WERI-Rb-1 (cell line): ENCODE data around the gene RARB.

Source experiments
- DNase-seq: peaks from one replicate; pipeline ENCODE4 v3.0.0-alpha.2; 2020
- H3K27ac ChIP-seq: fragments of 250-450 bp; sonication (Bioruptor Pico); 2 replicates; pipeline ENCODE4 v1.5.1; 2020; ENCODE audit warnings: mild to moderate bottlenecking, moderate library complexity
- H3K27me3 ChIP-seq: fragments of 250-450 bp; sonication (Bioruptor Pico); 2 replicates; pipeline ENCODE4 v1.5.1; 2021; ENCODE audit warnings: mild to moderate bottlenecking, low read depth, moderate library complexity; ENCODE audit not compliant: insufficient read depth, severe bottlenecking
- H3K36me3 ChIP-seq: fragments of 250-450 bp; sonication (Bioruptor Pico); 2 replicates; pipeline ENCODE4 v1.5.1; 2020; ENCODE audit warnings: mild to moderate bottlenecking, moderate library complexity
- H3K4me3 ChIP-seq: 2 replicates; pipeline ENCODE4 v1.5.1; 2011; ENCODE audit warnings: low read depth, mild to moderate bottlenecking, control low read depth, low read length
- H3K9me3 ChIP-seq: fragments of 250-450 bp; sonication (Bioruptor Pico); 2 replicates; pipeline ENCODE4 v1.5.1; 2021; ENCODE audit warnings: mild to moderate bottlenecking, moderate library complexity; ENCODE audit not compliant: severe bottlenecking
- CTCF ChIP-seq: IDR thresholded peaks from 2 replicates; pipeline ENCODE4 v1.5.1; 2011; ENCODE audit warnings: low read depth, mild to moderate bottlenecking, control low read depth, inconsistent platforms, low read length

The RARB gene

GRCh38 chr3:25385807-25386460 lies 42.1 kb upstream of the RARB start:
- Histone ChIP-seq H3K27ac (no peak overlapping the region), H3K4me3 (no peak overlapping the region), H3K9me3 (no peaks in the 10 kb centered on the region), H3K27me3 (no peaks in the 10 kb centered on the region), H3K36me3 (no peaks in the 10 kb centered on the region)
- no peak for TF ChIP-seq CTCF
- peak; percentile 33 for DNase-seq

- Histone ChIP-seq H3K4me3 (no peak overlapping the region), H3K9me3 (no peaks in the 10 kb centered on the region), H3K27me3 (no peaks in the 10 kb centered on the region), H3K27ac (no peak overlapping the region), H3K36me3 (no peaks in the 10 kb centered on the region)
- DNase-seq: no peak
- no peak for TF ChIP-seq CTCF
Measured at GRCh38 chr3:25386686-25387255, 41.3 kb upstream of the RARB start.

GRCh38 chr3:25390605-25391004 lies 37.5 kb upstream of the RARB start:
- DNase-seq: no peak
- no peak for TF ChIP-seq CTCF
- no peak overlapping the region for H3K4me3 ChIP-seq
- no peak overlapping the region for H3K27ac ChIP-seq
- H3K9me3 ChIP-seq: no peaks in the 10 kb centered on the region
- no peaks in the 10 kb centered on the region for H3K36me3 ChIP-seq
- H3K27me3 ChIP-seq: no peaks in the 10 kb centered on the region

GRCh38 chr3:25396251-25396650 lies 31.8 kb upstream of the RARB start:
- Histone ChIP-seq H3K27me3 (no peaks in the 10 kb centered on the region), H3K27ac (no peak overlapping the region), H3K4me3 (no peak overlapping the region), H3K9me3 (no peaks in the 10 kb centered on the region), H3K36me3 (no peaks in the 10 kb centered on the region)
- no peak for TF ChIP-seq CTCF
- DNase-seq: no peak

- no peak for TF ChIP-seq CTCF
Measured at GRCh38 chr3:25396686-25397085, 31.4 kb upstream of the RARB start.

GRCh38 chr3:25397150-25397549 lies 30.9 kb upstream of the RARB start:
- no peak for DNase-seq
- Histone ChIP-seq H3K36me3 (no peaks in the 10 kb centered on the region), H3K27ac (no peak overlapping the region), H3K4me3 (no peak overlapping the region), H3K9me3 (no peaks in the 10 kb centered on the region), H3K27me3 (no peaks in the 10 kb centered on the region)
- no peak for TF ChIP-seq CTCF

More at GRCh38 chr3:25396686-25397085, 31.4 kb upstream of the RARB start:
- no peaks in the 10 kb centered on the region for H3K36me3 ChIP-seq
- DNase-seq: no peak
- H3K4me3 ChIP-seq: no peak overlapping the region
- H3K9me3 ChIP-seq: no peaks in the 10 kb centered on the region
- no peak overlapping the region for H3K27ac ChIP-seq
- H3K27me3 ChIP-seq: no peaks in the 10 kb centered on the region
